ENCODE data around the gene PIP4K2A.

DNA sequence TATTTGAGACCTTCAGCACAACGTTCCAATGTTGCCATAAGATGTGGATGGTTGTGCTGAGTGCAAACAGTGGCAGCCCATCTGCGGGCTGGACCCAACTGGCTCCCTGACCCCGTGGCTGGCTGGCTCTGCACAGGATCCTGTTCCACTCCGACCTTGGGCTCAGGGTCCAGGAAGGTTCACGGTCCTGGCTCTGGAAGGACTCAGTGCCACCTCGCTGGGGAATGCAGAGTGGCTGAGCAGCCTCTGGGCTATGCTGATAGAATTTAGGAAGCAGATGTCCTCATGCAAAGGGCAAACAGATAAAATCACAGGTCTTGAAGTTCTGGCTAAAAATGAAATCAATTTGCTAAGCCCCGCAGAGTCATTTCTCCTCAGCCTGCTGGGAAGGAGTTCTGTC lies 171.6 kb downstream of the PIP4K2A start:
- TF ChIP-seq, protein P1, sequence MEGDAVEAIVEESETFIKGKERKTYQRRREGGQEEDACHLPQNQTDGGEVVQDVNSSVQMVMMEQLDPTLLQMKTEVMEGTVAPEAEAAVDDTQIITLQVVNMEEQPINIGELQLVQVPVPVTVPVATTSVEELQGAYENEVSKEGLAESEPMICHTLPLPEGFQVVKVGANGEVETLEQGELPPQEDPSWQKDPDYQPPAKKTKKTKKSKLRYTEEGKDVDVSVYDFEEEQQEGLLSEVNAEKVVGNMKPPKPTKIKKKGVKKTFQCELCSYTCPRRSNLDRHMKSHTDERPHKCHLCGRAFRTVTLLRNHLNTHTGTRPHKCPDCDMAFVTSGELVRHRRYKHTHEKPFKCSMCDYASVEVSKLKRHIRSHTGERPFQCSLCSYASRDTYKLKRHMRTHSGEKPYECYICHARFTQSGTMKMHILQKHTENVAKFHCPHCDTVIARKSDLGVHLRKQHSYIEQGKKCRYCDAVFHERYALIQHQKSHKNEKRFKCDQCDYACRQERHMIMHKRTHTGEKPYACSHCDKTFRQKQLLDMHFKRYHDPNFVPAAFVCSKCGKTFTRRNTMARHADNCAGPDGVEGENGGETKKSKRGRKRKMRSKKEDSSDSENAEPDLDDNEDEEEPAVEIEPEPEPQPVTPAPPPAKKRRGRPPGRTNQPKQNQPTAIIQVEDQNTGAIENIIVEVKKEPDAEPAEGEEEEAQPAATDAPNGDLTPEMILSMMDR (conservative IDR thresholded peaks at IDR 0.05), result no peak
- no peak for TF ChIP-seq EZH2 (IDR thresholded peaks at IDR 0.05; ENCODE audit: low read depth)
